ENCODE results near the gene NEURL1B. TPM values are rescaled to one million over a fixed set of nuclear protein-coding genes. Genes with fewer than 3 reads are reported as not detected.
A peak's percentile ranks its signal among the peaks of the same experiment; 100 is the strongest.

NEURL1B gene
- total and polyA plus RNA-seq, 10 donors: 0.26 to 2.5 (median 1.2) TPM

GRCh38 chr5:172694061-172694460 is 53.0 kb downstream of the NEURL1B start:
- no peak for TF ChIP-seq CTCF (IDR thresholded peaks at IDR 0.05 in 8 of 11, conservative IDR thresholded peaks at IDR 0.05 in 3 of 11)
- no peak for TF ChIP-seq POLR2A (IDR thresholded peaks at IDR 0.05)
- TF ChIP-seq POLR2AphosphoS5 (IDR thresholded peaks at IDR 0.05): no peak
- Histone ChIP-seq H3K27me3 (replicated peaks in 1 of 7) (no peaks in the 10 kb centered on the region), H3K36me3 (no peaks in the 10 kb centered on the region), H3K27ac (no peak overlapping the region), H3K4me3 (no peak overlapping the region), H3K4me1 (peaks cover 4 to 26% (median 16%) of the 10 kb centered on the region in 6 donors), H3K9me3 (no peaks in the 10 kb centered on the region)
- 77 to 95% (median 86%) methylated on average over 4 of the region's 4 CpGs for WGBS, 5 donors
- DNase-seq: no peak
- intact Hi-C loops (cut with DNase I; ENCODE audit: low total_unique reads): no loop called here

GRCh38 chr5:172694541-172694940 is 53.5 kb downstream of the NEURL1B start:
- no peaks in the 10 kb centered on the region for H3K9me3 ChIP-seq
- TF ChIP-seq POLR2A (IDR thresholded peaks at IDR 0.05) (no peak), POLR2AphosphoS5 (IDR thresholded peaks at IDR 0.05) (no peak), CTCF (IDR thresholded peaks at IDR 0.05 in 8 of 11, conservative IDR thresholded peaks at IDR 0.05 in 3 of 11) (no peak)
- H3K27ac ChIP-seq: no peak overlapping the region
- 92 to 99% (median 97%) methylated on average over 8 of the region's 8 CpGs for WGBS, 5 donors
- peak; percentile 28 for DNase-seq
- H3K4me1 ChIP-seq: peaks cover 4 to 23% (median 16%) of the 10 kb centered on the region in 6 donors
- intact Hi-C loops (cut with DNase I; ENCODE audit: low total_unique reads): no loop called here
- H3K27me3 ChIP-seq (replicated peaks in 1 of 7): no peaks in the 10 kb centered on the region
- H3K36me3 ChIP-seq: no peaks in the 10 kb centered on the region
- H3K4me3 ChIP-seq: no peak overlapping the region

DNA sequence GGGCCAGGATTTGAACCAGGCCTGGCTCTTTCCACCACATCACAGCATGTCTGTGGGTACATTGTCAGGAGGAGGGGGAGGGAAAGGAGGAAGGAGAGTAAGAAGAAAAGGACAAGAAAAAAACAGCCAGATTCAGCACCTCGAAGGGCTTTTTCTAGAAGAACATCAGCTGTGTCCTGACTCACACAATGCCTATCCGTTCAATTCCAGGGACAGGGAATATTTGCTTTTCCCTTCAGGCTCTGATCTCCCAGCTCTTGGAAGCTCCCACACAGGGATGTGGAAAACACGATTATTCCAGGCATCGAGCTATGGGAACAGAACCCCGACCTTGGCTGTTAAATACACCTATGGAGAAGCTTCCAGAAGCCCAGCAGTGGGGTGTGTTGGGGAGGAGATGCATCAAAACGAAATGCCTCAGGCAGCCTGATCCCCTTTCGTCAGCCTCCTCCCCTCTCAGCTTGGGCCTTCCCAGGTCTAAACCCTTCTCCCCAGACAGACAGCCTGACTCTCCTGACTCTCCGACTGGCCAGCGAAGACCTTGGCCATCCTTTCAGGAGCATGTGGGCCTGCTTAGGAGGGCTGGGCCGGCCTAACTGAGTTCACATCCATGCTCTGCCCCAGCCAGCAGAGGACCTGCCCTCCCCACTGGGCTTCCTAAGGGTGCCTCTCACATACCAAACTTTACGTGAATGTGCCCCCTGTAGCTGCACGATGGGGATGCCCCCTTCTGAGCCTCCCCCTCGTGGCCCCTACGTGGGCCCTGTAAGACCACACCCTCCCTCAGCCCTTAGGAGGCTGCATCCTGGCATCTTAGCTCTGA is 54.4 kb downstream of the NEURL1B start:
- Histone ChIP-seq H3K4me1 (peaks cover 4 to 26% (median 16%) of the 10 kb centered on the region in 6 donors), H3K27ac (peak overlapping the region in 1 of 8 donors; percentile 11), H3K9me3 (no peaks in the 10 kb centered on the region), H3K36me3 (no peaks in the 10 kb centered on the region), H3K4me3 (no peak overlapping the region), H3K27me3 (replicated peaks in 1 of 7) (peaks cover 0 to 6% (median 0%) of the 10 kb centered on the region in 7 donors)
- peak; percentile 58 for DNase-seq
- TF ChIP-seq CTCF (IDR thresholded peaks at IDR 0.05 in 8 of 11, conservative IDR thresholded peaks at IDR 0.05 in 3 of 11): no peak
- no peak for TF ChIP-seq POLR2AphosphoS5 (IDR thresholded peaks at IDR 0.05)
- TF ChIP-seq POLR2A (IDR thresholded peaks at IDR 0.05): no peak
- intact Hi-C loops (cut with DNase I; ENCODE audit: low total_unique reads): loop anchor here (2.0 to 5.0 kb wide), 2 partner anchors 217 to 233 kb away; no protein-coding TSS in a partner anchor
- 79 to 86% (median 81%) methylated on average over 13 to 14 of the region's 14 CpGs for WGBS, 5 donors

DNA sequence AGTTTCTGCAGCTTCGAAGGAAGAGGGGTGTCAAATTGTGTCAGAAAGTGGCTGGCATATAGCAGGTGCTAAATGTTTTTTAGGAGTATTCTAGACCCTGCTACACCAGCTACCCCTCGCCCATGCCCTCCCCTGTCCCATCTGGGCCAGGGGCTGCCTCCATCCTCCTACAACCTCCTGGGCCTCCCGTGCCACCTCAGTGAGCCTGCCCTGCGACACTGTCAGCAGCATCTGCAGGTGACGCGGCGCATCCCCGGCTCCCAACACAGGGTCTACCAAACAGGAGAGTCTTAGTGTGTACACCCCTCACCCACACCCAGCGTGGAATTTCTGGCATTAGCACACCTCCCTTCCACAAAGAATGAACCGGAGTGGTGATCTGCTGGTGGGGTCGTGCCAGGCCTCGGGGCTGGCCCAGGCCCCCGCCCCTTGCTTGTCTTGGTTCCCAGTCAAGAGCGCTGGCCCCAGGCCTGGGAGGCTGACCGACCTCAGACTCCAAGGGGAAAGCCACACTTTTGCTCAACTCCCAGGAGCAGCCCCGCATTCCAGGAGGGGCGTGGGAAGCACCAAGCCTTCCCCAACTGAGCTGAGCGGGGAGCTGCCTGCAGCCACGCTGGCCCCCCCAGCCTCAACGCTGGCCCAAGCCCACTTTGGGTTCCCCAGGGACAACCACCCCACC is 55.2 kb downstream of the NEURL1B start:
- WGBS, 5 donors: 80 to 96% (median 90%) methylated on average over 17 to 20 of the region's 20 CpGs
- intact Hi-C loops (cut with DNase I; ENCODE audit: low total_unique reads): loop anchor here (2.0 to 5.0 kb wide), 2 partner anchors 218 to 234 kb away; no protein-coding TSS in a partner anchor
- peaks cover 4 to 33% (median 16%) of the 10 kb centered on the region in 6 donors for H3K4me1 ChIP-seq
- peak overlapping the region in 1 of 8 donors; percentile 71 for H3K4me3 ChIP-seq
- no peaks in the 10 kb centered on the region for H3K9me3 ChIP-seq
- H3K27ac ChIP-seq: peak overlapping the region in 4 of 8 donors; percentile 64 to 82 (median 76)
- peaks cover 0 to 15% (median 0%) of the 10 kb centered on the region in 7 donors for H3K27me3 ChIP-seq (replicated peaks in 1 of 7)
- H3K36me3 ChIP-seq: no peaks in the 10 kb centered on the region
- peak; percentile 76 for DNase-seq
- TF ChIP-seq POLR2A (IDR thresholded peaks at IDR 0.05) (no peak), CTCF (IDR thresholded peaks at IDR 0.05 in 8 of 11, conservative IDR thresholded peaks at IDR 0.05 in 3 of 11) (no peak)

All from spleen (tissue), 11 donors.